Measurements from ENCODE around the gene TNNC2.

The TNNC2 gene

DNA sequence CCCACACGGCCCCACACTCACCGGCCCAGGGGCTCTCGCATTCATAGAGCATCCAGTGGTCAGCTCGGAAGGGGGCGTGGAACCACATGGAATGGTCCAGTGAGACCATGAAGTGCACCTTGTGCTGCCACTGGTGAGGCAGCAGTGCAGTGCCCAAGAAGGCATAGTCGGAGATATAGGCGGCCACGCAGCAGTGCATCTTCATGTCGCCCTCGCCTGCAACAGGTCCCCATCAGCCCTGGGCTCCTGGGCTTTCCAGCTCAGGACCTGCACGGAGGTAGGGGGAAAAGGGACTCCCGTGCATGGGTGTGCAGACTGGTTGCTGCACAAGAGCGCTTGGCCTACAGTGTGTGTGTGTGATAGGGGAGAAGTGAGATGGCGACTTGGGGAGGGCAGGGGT is 16.4 kb upstream of the TNNC2 start:
- no peaks in the 10 kb centered on the region for H3K79me2 ChIP-seq (ENCODE audit: insufficient read depth, low read length)
- no peak overlapping the region for H2AFZ ChIP-seq (ENCODE audit: low read length)
- H3K4me1 ChIP-seq (ENCODE audit: insufficient read depth, low read length, severe bottlenecking): peaks cover 10% of the 10 kb centered on the region
- no peaks in the 10 kb centered on the region for H3K9me2 ChIP-seq (ENCODE audit: low read depth, low read length)
- TF ChIP-seq EZH2 (IDR thresholded peaks at IDR 0.05; ENCODE audit: borderline replicate concordance, low read length): no peak
- TF ChIP-seq, protein P1, sequence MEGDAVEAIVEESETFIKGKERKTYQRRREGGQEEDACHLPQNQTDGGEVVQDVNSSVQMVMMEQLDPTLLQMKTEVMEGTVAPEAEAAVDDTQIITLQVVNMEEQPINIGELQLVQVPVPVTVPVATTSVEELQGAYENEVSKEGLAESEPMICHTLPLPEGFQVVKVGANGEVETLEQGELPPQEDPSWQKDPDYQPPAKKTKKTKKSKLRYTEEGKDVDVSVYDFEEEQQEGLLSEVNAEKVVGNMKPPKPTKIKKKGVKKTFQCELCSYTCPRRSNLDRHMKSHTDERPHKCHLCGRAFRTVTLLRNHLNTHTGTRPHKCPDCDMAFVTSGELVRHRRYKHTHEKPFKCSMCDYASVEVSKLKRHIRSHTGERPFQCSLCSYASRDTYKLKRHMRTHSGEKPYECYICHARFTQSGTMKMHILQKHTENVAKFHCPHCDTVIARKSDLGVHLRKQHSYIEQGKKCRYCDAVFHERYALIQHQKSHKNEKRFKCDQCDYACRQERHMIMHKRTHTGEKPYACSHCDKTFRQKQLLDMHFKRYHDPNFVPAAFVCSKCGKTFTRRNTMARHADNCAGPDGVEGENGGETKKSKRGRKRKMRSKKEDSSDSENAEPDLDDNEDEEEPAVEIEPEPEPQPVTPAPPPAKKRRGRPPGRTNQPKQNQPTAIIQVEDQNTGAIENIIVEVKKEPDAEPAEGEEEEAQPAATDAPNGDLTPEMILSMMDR (IDR thresholded peaks at IDR 0.05; ENCODE audit: low read length): no peak
- H3F3A ChIP-seq (ENCODE audit: insufficient read depth, low read length): no peaks in the 10 kb centered on the region
- H3K9me3 ChIP-seq (ENCODE audit: low read length): no peaks in the 10 kb centered on the region
- no peak overlapping the region for H3K4me2 ChIP-seq (ENCODE audit: low read length)
- H4K20me1 ChIP-seq (ENCODE audit: insufficient read depth, low read length): no peaks in the 10 kb centered on the region
- H3K4me3 ChIP-seq (ENCODE audit: low read depth, low read length, poor library complexity, severe bottlenecking): no peak overlapping the region
- H3K27ac ChIP-seq (ENCODE audit: low read depth, low read length, poor library complexity, severe bottlenecking): no peak overlapping the region
- no peak overlapping the region for H3K9ac ChIP-seq (ENCODE audit: low read length)
- peaks cover 43% of the 10 kb centered on the region for H3K36me3 ChIP-seq (ENCODE audit: insufficient read depth, low read length)
- no peaks in the 10 kb centered on the region for H3K27me3 ChIP-seq (ENCODE audit: insufficient read depth, low read length)

DNA sequence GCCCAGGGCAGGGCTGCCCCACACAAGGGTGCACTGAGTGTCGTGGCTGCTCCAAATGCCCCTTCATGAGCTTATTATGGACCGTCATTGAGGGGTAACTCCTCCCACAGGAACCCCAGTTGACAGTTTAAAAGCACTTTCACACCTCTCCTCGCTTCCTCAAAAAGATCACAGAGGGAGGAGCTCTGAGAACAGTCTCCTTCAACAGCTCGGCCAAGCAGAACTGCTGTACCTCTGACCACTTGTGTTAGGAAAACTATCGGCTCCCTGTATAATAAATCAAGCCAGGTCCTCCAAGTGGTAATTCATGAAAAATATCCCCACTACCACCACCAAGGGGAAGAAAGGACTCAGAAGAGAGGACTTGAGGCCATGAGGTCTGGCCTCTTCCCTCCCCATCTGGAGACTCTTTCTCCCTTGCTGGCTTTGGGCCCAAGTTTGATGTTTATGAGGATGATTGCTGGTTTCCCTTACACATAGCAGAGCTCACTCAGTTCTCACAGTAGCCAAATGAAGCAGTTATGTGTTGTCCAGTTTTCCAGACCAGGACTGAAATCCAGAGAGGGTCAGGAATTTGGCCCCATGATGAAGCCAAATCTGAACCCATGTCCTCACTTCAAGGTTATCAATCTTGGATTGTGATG is 15.2 kb upstream of the TNNC2 start:
- Histone ChIP-seq H3K4me2 (ENCODE audit: low read length) (no peak overlapping the region), H3K9me3 (ENCODE audit: low read length) (no peaks in the 10 kb centered on the region), H3K27me3 (ENCODE audit: insufficient read depth, low read length) (no peaks in the 10 kb centered on the region), H4K20me1 (ENCODE audit: insufficient read depth, low read length) (no peaks in the 10 kb centered on the region), H3K4me1 (ENCODE audit: insufficient read depth, low read length, severe bottlenecking) (peaks cover 10% of the 10 kb centered on the region), H3K4me3 (ENCODE audit: low read depth, low read length, poor library complexity, severe bottlenecking) (no peak overlapping the region), H3K79me2 (ENCODE audit: insufficient read depth, low read length) (no peaks in the 10 kb centered on the region), H3K9ac (ENCODE audit: low read length) (no peak overlapping the region), H2AFZ (ENCODE audit: low read length) (no peak overlapping the region), H3F3A (ENCODE audit: insufficient read depth, low read length) (no peaks in the 10 kb centered on the region), H3K27ac (ENCODE audit: low read depth, low read length, poor library complexity, severe bottlenecking) (no peak overlapping the region), H3K36me3 (ENCODE audit: insufficient read depth, low read length) (peaks cover 43% of the 10 kb centered on the region), H3K9me2 (ENCODE audit: low read depth, low read length) (no peaks in the 10 kb centered on the region)
- TF ChIP-seq, protein P1 (IDR thresholded peaks at IDR 0.05; ENCODE audit: low read length): no peak
- no peak for TF ChIP-seq EZH2 (IDR thresholded peaks at IDR 0.05; ENCODE audit: borderline replicate concordance, low read length)

DNA sequence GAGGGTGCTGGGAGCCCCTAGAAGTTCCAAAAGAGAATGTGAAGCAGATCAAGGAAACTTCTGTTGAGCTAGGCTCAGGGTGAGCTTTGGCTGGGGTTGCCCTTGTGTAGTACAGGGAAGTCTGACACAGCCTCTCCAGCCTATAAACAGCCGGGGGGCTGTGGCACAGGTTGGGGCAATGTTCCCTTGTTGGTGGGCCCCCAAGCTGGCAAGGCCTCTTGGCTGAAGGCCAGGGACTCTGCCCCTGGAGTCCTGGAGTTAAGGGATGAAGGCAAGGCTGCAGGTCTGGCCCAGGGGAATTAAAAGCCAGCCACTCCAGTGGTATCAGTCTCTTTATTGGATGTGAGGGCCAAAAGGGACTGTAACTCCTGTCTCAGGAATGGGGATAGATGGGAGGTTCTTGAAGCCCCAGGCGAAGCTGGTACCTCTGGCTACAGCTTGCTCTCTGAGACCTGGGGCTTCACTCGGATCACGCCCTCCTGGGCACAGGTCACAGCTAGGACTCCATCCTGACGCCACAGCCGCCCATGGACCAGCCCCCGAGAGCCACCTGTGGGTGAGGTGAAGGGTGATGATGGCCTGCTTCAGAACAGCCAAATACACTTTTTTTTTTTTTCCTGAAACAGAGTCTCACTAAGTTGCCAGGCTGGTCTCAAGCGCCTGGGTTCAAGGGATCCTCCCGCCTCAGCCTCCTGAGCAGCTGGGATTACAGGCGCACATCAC is 14.5 kb upstream of the TNNC2 start:
- no peak overlapping the region for H3K9ac ChIP-seq (ENCODE audit: low read length)
- no peaks in the 10 kb centered on the region for H4K20me1 ChIP-seq (ENCODE audit: insufficient read depth, low read length)
- no peaks in the 10 kb centered on the region for H3K9me2 ChIP-seq (ENCODE audit: low read depth, low read length)
- H3K27me3 ChIP-seq (ENCODE audit: insufficient read depth, low read length): no peaks in the 10 kb centered on the region
- H3K4me3 ChIP-seq (ENCODE audit: low read depth, low read length, poor library complexity, severe bottlenecking): no peak overlapping the region
- peaks cover 41% of the 10 kb centered on the region for H3K36me3 ChIP-seq (ENCODE audit: insufficient read depth, low read length)
- H3K4me1 ChIP-seq (ENCODE audit: insufficient read depth, low read length, severe bottlenecking): peaks cover 10% of the 10 kb centered on the region
- no peaks in the 10 kb centered on the region for H3K9me3 ChIP-seq (ENCODE audit: low read length)
- H2AFZ ChIP-seq (ENCODE audit: low read length): no peak overlapping the region
- H3K79me2 ChIP-seq (ENCODE audit: insufficient read depth, low read length): no peaks in the 10 kb centered on the region
- H3F3A ChIP-seq (ENCODE audit: insufficient read depth, low read length): no peaks in the 10 kb centered on the region
- TF ChIP-seq, protein P1 (IDR thresholded peaks at IDR 0.05; ENCODE audit: low read length): no peak
- TF ChIP-seq EZH2 (IDR thresholded peaks at IDR 0.05; ENCODE audit: borderline replicate concordance, low read length): no peak
- H3K4me2 ChIP-seq (ENCODE audit: low read length): no peak overlapping the region
- H3K27ac ChIP-seq (ENCODE audit: low read depth, low read length, poor library complexity, severe bottlenecking): no peak overlapping the region
